Transverse colon (tissue), 4 donors: Measurements from ENCODE around the gene MCRIP2. TPM values are rescaled to one million over a fixed set of nuclear protein-coding genes. Genes with fewer than 3 reads are reported as not detected.

Experiments used
- DNase-seq: peaks from one replicate; pipeline ENCODE4 v3.0.0-alpha.2; 2019
- H3K27ac ChIP-seq, 4 donors: fragments of 200-600 bp; sonication (generic); 2 replicates each; pipeline ENCODE4 v1.5.1; 2016 to 2018; ENCODE audit warnings: inconsistent platforms in 4 of 4
- H3K27me3 ChIP-seq: fragments of 200-600 bp; sonication (generic); 2 replicates; pipeline ENCODE4 v1.5.1; 2017; ENCODE audit warnings: inconsistent platforms
- H3K36me3 ChIP-seq, 4 donors: fragments of 200-600 bp; sonication (generic); 2 replicates each; pipeline ENCODE4 v1.5.1; 2017 to 2019; ENCODE audit warnings: inconsistent platforms in 4 of 4
- H3K4me1 ChIP-seq, 4 donors: fragments of 200-600 bp; sonication (generic); 2 replicates each; pipeline ENCODE4 v1.5.1; 2017 to 2020; ENCODE audit warnings: inconsistent platforms in 4 of 4
- H3K4me3 ChIP-seq, 4 donors: fragments of 200-600 bp; sonication (generic); 1 replicate in 1 of 4; 2 replicates in 3 of 4; pipeline versions ENCODE4 v1.5.1 to v1.6.1; 2017 to 2019; ENCODE audit warnings: inconsistent platforms in 4 of 4
- H3K9me3 ChIP-seq, 2 donors: fragments of 200-600 bp; sonication (generic); 2 replicates each; pipeline ENCODE4 v1.5.1; 2017 to 2019; ENCODE audit warnings: inconsistent platforms in 2 of 2
- CTCF ChIP-seq, 5 experiments: fragments of 200-600 bp in 3 of 5; fragments of 450-650 bp in 2 of 5; sonication (generic) in 3 of 5; IDR thresholded peaks; 1 replicate in 2 of 5; 2 replicates in 3 of 5; pipeline ENCODE4 v1.5.1; 2016 to 2017; ENCODE audit warnings: antibody characterized with exemption in 5 of 5, inconsistent platforms in 3 of 5, mild to moderate bottlenecking in 2 of 5, moderate library complexity in 1 of 5
- EP300 ChIP-seq: sonication (generic); formaldehyde crosslinking; IDR thresholded peaks from one replicate; pipeline ENCODE4 v1.6.1; 2017; ENCODE audit warnings: antibody characterized with exemption, low read depth
- POLR2A ChIP-seq: fragments of 450-650 bp; IDR thresholded peaks from one replicate; pipeline ENCODE4 v1.6.1; 2016; ENCODE audit warnings: antibody characterized with exemption, mild to moderate bottlenecking, moderate library complexity
- POLR2AphosphoS5 ChIP-seq, 3 donors: sonication (generic); formaldehyde crosslinking; IDR thresholded peaks; one replicate each; pipeline ENCODE4 v1.6.1; 2016; ENCODE audit warnings: antibody characterized with exemption in 3 of 3
- WGBS, 2 donors: methylation state at CpG; one replicate each; pipeline ENCODE4 v1.1.5; 2018; ENCODE audit warnings: low coverage in 1 of 2; 5-methylcytosine and 5-hydroxymethylcytosine counted together
- in situ Hi-C, 4 donors: fragments of 200-750 bp; cut with MboI; loops; one replicate each; pipeline versions ENCODE4 v1.15.0 to v1.15.1; 2017; ENCODE audit warnings: low sequenced_read_pairs in 3 of 4, low pct_ligation_motif_present in 1 of 4, low pct_unique_long_range_greater_than_20kb in 1 of 4
- intact Hi-C: fragments of 100-400 bp; cut with DNase I; formaldehyde crosslinking; loops from one replicate; pipeline ENCODE4 v1.15.1; 2023; ENCODE audit warnings: low total_unique reads
- total RNA-seq, 4 donors: library from RNA; depleted of rRNA; stranded (reverse); fragments of >200 nt; gene quantifications; one replicate each; pipeline ENCODE4 v1.1.0, GENCODE V29; 2016

The MCRIP2 gene
- total RNA-seq, 4 donors from 2014 or later, result 158 to 267 (median 211) TPM

GRCh38 chr16:662095-662494 is 20.5 kb downstream of the MCRIP2 start:
- 98% methylated on average over 14 of the region's 19 CpGs; no CpG with 5 or more reads in 1 of the 2 donors for WGBS, 2 donors
- Histone ChIP-seq H3K4me1 (peaks cover 10 to 16% (median 14%) of the 10 kb centered on the region in 4 donors), H3K27me3 (no peaks in the 10 kb centered on the region), H3K9me3 (no peaks in the 10 kb centered on the region), H3K4me3 (no peak overlapping the region), H3K27ac (no peak overlapping the region), H3K36me3 (no peaks in the 10 kb centered on the region)
- intact Hi-C loops (loop anchor here (5.0 kb wide), 1 partner anchor 85 kb away; no protein-coding TSS in a partner anchor), in situ Hi-C loops (no loop called here)
- DNase-seq, result no peak
- TF ChIP-seq POLR2A (no peak), POLR2AphosphoS5 (IDR thresholded peaks at IDR 0.05) (no peak), CTCF (IDR thresholded peaks at IDR 0.05) (no peak), EP300 (no peak)

- in situ Hi-C loops, result no loop called here
- no peak for TF ChIP-seq CTCF (IDR thresholded peaks at IDR 0.05)
- TF ChIP-seq POLR2AphosphoS5 (IDR thresholded peaks at IDR 0.05), result no peak
- no peak for TF ChIP-seq POLR2A
- TF ChIP-seq EP300, result no peak
- Histone ChIP-seq H3K27ac (no peak overlapping the region), H3K9me3 (no peaks in the 10 kb centered on the region), H3K27me3 (no peaks in the 10 kb centered on the region), H3K4me3 (no peak overlapping the region), H3K4me1 (peaks cover 14 to 20% (median 16%) of the 10 kb centered on the region in 4 donors), H3K36me3 (no peaks in the 10 kb centered on the region)
- 94% methylated on average over 21 of the region's 21 CpGs; no CpG with 5 or more reads in 1 of the 2 donors for WGBS, 2 donors
- intact Hi-C loops, result loop anchor here (5.0 kb wide), 1 partner anchor 85 kb away; no protein-coding TSS in a partner anchor
- DNase-seq, result no peak
Observed at GRCh38 chr16:662597-662996, 21.0 kb downstream of the MCRIP2 start.

- Histone ChIP-seq H3K4me1 (peaks cover 9 to 20% (median 15%) of the 10 kb centered on the region in 4 donors), H3K9me3 (no peaks in the 10 kb centered on the region), H3K27ac (no peak overlapping the region), H3K36me3 (peaks cover 0 to 17% (median 5%) of the 10 kb centered on the region in 4 donors), H3K4me3 (no peak overlapping the region), H3K27me3 (no peaks in the 10 kb centered on the region)
- TF ChIP-seq POLR2A (no peak), CTCF (IDR thresholded peaks at IDR 0.05) (no peak), EP300 (no peak), POLR2AphosphoS5 (IDR thresholded peaks at IDR 0.05) (no peak)
- in situ Hi-C loops, result no loop called here
- intact Hi-C loops, result no loop called here
- WGBS, 2 donors, result 74% methylated on average over 10 of the region's 13 CpGs; no CpG with 5 or more reads in 1 of the 2 donors
- no peak for DNase-seq
Observed at GRCh38 chr16:666572-666971, 24.9 kb downstream of the MCRIP2 start.

- intact Hi-C loops (no loop called here), in situ Hi-C loops (no loop called here)
- H3K36me3 ChIP-seq, result peaks cover 0 to 22% (median 5%) of the 10 kb centered on the region in 4 donors
- no peaks in the 10 kb centered on the region for H3K27me3 ChIP-seq
- no peak for DNase-seq
- no peak overlapping the region for H3K4me3 ChIP-seq
- no peaks in the 10 kb centered on the region for H3K9me3 ChIP-seq
- H3K4me1 ChIP-seq, result peaks cover 9 to 20% (median 15%) of the 10 kb centered on the region in 4 donors
- 74% methylated on average over 20 of the region's 22 CpGs; no CpG with 5 or more reads in 1 of the 2 donors for WGBS, 2 donors
- TF ChIP-seq POLR2AphosphoS5 (IDR thresholded peaks at IDR 0.05) (no peak), EP300 (no peak), CTCF (IDR thresholded peaks at IDR 0.05) (no peak), POLR2A (no peak)
- H3K27ac ChIP-seq, result peak overlapping the region; percentile 89 to 94 (median 90)
Observed at GRCh38 chr16:667113-667779, 25.6 kb downstream of the MCRIP2 start.
